Muscle of arm (tissue), 14 donors: ENCODE results near the gene CLCN6. TPM values are rescaled to one million over a fixed set of nuclear protein-coding genes. Genes with fewer than 3 reads are reported as not detected.

Source experiments
- DNase-seq: peaks from one replicate; pipeline ENCODE4 v3.0.0-alpha.2; 2013
- long read RNA-seq, 11 donors: transcript quantifications; one replicate each; lab custom pipeline, GENCODE V29; 2026
- polyA plus RNA-seq, 12 donors: library from polyadenylated mRNA; unstranded; fragments of 120-200 nt; gene quantifications; one replicate each; pipeline ENCODE4 v1.2.1, GENCODE V29; 2013; ENCODE audit not compliant: insufficient read length in 12 of 12

CLCN6 gene, protein sequence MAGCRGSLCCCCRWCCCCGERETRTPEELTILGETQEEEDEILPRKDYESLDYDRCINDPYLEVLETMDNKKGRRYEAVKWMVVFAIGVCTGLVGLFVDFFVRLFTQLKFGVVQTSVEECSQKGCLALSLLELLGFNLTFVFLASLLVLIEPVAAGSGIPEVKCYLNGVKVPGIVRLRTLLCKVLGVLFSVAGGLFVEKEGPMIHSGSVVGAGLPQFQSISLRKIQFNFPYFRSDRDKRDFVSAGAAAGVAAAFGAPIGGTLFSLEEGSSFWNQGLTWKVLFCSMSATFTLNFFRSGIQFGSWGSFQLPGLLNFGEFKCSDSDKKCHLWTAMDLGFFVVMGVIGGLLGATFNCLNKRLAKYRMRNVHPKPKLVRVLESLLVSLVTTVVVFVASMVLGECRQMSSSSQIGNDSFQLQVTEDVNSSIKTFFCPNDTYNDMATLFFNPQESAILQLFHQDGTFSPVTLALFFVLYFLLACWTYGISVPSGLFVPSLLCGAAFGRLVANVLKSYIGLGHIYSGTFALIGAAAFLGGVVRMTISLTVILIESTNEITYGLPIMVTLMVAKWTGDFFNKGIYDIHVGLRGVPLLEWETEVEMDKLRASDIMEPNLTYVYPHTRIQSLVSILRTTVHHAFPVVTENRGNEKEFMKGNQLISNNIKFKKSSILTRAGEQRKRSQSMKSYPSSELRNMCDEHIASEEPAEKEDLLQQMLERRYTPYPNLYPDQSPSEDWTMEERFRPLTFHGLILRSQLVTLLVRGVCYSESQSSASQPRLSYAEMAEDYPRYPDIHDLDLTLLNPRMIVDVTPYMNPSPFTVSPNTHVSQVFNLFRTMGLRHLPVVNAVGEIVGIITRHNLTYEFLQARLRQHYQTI
- polyA plus RNA-seq = 10 to 100 TPM in 10 of 12 donors, 1 to 10 TPM in 1, not detected in 1; 9.9 to 18.1 (median 14.6) TPM
- long read RNA-seq, donor 1 = 0 reads
- long read RNA-seq, donor 2, full-length matches to known transcripts = 1 of 6 reads
- long read RNA-seq, donor 2, partial matches to known transcripts = 5 of 6 reads
- long read RNA-seq, donor 2, other reads (novel, unspliced or antisense) = 0 of 6 reads
- long read RNA-seq, donor 3, full-length matches to known transcripts = 1 of 1 reads
- long read RNA-seq, donor 3, partial matches to known transcripts = 0 of 1 reads
- long read RNA-seq, donor 3, other reads (novel, unspliced or antisense) = 0 of 1 reads
- long read RNA-seq, donor 4 = 0 reads
- long read RNA-seq, donor 5, full-length matches to known transcripts = 2 of 2 reads
- long read RNA-seq, donor 5, partial matches to known transcripts = 0 of 2 reads
- long read RNA-seq, donor 5, other reads (novel, unspliced or antisense) = 0 of 2 reads
- long read RNA-seq, donor 6 = 0 reads
- long read RNA-seq, donor 7, partial matches to known transcripts = 0 of 1 reads
- long read RNA-seq, donor 7, other reads (novel, unspliced or antisense) = 0 of 1 reads
- long read RNA-seq, donor 8 = 0 reads
- long read RNA-seq, donor 9 = 0 reads
- long read RNA-seq, donor 10, full-length matches to known transcripts = 2 of 2 reads
- long read RNA-seq, donor 10, partial matches to known transcripts = 0 of 2 reads
- long read RNA-seq, donor 10, other reads (novel, unspliced or antisense) = 0 of 2 reads
- long read RNA-seq, donor 11, partial matches to known transcripts = 5 of 5 reads
- long read RNA-seq, donor 11, other reads (novel, unspliced or antisense) = 0 of 5 reads

DNA sequence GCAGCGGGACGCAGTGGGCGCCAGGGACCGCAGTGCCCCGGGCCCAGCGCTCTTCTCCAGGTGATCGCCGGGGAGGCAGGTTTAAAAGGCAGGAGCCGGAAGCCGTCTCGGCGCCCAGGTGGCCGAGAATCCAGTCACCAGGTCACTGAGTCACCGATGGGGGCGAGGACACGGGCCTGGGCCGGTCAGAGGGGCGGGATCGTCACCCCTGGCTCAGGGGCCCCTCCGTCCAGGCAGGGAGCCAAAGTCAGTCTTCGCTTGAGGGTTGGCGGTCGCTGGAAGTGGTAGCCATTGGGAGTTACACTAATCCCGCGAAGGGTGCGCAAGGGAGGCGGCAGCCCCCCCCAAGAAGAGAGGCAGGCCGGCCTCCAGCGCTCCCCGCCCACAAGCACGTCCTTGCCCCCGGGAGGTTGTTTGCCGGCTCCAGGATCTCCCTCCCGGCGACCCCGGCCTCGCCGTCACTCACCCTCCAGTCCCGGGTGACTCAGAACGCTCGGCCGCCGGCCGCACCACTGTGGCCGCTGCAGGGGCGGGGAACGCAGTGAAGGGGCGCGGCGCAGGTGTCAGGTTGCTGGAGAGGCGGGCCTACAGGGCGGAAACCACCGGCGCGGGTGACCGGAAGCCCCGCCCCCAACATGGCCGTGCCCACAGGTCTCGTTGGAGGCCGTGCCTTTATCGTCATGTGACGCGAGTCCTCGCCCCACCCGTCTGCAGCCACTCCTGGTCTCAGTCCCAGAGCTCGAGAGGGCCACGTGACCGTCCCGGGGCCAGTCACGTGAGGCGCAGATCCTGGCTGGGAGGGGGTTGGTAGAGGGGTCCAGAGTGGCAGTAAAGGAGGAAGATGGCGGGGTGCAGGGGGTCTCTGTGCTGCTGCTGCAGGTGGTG is at the start of gene CLCN6, which contains the start of gene MTHFR:
Gene CLCN6 (plus strand): TSS at position 770 of the 885 bp plus-strand sequence. CDS start 72 bp downstream, at position 842.
Gene MTHFR (minus strand): TSS at position 543 of the 885 bp plus-strand sequence. CDS start 2,848 bp downstream, outside the sequence.
- DNase-seq = peak; percentile 99

- DNase-seq = no peak
These were observed 48.9 kb upstream of the CLCN6 start for GRCh38 chr1:11757047-11757446.

GRCh38 chr1:11759791-11760190 is 46.2 kb upstream of the CLCN6 start:
- no peak for DNase-seq

DNA sequence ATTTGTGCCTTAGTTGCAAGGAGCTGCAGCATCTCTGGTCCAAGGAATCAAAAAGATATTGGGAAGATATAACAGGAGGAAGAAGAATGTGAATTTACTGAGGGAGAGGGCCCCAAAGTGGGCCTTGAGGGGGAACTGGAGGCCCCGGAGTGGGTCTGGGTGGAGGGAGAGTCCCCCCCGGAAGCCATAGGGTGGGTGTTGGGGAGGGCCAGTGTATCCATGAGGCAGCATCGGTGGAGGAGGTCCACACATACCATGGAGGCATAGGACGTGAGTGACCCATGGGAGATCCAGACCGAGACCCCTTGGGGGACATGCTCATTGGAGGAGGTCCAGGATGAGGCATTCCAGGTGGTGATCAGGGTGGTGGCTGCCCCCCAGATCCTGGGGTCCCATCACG is 44.7 kb upstream of the CLCN6 start:
- no peak for DNase-seq

DNA sequence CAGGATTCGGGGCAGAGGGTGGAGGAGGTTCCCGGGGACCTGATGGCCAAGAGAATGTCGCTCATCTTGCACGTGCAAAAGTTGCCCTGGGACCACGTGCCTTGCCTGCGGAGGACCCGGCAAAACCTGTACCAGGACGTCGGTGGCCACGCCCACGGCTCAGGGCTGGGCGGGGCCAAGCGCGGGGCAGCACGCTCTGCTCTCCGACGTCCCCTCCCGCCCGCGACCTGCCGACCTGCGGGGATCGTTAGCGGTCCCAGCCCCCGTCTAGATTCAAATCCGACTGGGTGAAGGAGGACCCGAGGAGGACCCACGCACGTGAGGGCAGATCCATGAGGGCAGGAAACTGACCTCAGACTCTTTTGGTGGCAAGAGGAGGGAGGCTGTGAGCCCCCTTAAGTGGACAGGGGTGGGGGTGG is 44.0 kb upstream of the CLCN6 start, which contains the start of gene C1orf167:
Gene C1orf167 (plus strand): TSS at position 206 of the 419 bp plus-strand sequence. CDS start 2,208 bp downstream, outside the sequence.
- DNase-seq = no peak

DNA sequence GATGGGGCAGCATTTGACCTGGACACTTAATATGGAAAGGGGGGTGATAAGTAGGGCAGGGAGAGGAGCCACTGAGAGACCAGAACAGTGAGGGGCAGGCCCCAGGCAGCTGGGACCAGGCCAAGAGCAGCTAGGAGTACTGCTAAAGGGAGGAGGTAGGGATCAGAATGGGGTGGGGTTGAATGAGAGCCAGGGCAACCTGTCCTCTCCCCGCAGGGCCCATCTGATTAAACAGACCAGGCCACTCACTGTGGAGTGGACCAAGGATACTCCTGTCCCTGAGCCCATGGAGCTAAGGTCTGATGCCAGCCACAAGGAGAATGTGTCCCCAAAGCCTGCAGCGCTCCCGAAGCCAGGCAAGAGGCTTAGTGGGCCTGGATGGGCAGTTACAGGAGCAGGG is 41.9 kb upstream of the CLCN6 start:
- DNase-seq = no peak

- no peak for DNase-seq
These were observed 41.5 kb upstream of the CLCN6 start for GRCh38 chr1:11764519-11764918.

- no peak for DNase-seq
These were observed 40.1 kb upstream of the CLCN6 start for GRCh38 chr1:11765661-11766428.

GRCh38 chr1:11766429-11766776 is 39.6 kb upstream of the CLCN6 start:
- no peak for DNase-seq

GRCh38 chr1:11767922-11768704 is 37.9 kb upstream of the CLCN6 start:
- no peak for DNase-seq

GRCh38 chr1:11768821-11769220 is 37.2 kb upstream of the CLCN6 start:
- no peak for DNase-seq

- DNase-seq = no peak
These were observed 36.7 kb upstream of the CLCN6 start for GRCh38 chr1:11769274-11769673.

GRCh38 chr1:11770011-11770410 is 36.0 kb upstream of the CLCN6 start:
- DNase-seq = no peak

- no peak for DNase-seq
These were observed 34.4 kb upstream of the CLCN6 start for GRCh38 chr1:11771481-11772043.

DNA sequence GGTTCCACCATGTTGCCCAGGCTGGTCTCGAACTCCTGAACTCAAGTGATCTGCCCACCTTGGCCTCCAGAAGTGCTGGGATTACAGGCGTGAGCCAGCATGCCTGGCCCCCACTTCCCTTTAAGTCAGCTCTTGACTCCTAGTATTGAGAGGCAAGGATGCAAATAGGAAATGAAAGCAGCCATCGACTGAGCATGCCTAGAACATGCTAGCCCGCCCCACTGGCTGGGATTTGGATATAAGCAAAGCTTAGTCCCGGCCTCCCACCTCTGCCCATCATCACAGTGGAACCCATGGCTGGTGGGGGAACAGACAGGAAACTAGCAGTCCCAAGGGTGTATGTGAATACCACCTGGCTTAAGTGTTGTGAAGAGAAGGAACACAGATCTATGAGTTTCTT is 33.5 kb upstream of the CLCN6 start:
- no peak for DNase-seq

- DNase-seq = no peak
These were observed 31.2 kb upstream of the CLCN6 start for GRCh38 chr1:11774753-11775152.

- DNase-seq = no peak
These were observed 28.2 kb upstream of the CLCN6 start for GRCh38 chr1:11777658-11778322.
